Liver (tissue), 3 donors: Measurements from ENCODE around the gene UBTF.

Source experiments
- EGR1 ChIP-seq, 2 donors: IDR thresholded peaks; 2 replicates each; pipeline ENCODE4 v1.6.1; 2016 to 2018; ENCODE audit warnings: antibody characterized with exemption in 2 of 2, low read depth in 2 of 2
- FOXA1 ChIP-seq: IDR thresholded peaks from 2 replicates; pipeline ENCODE4 v1.6.1; 2016; ENCODE audit warnings: antibody characterized with exemption
- JUND ChIP-seq, 2 donors: IDR thresholded peaks; 2 replicates each; pipeline ENCODE4 v1.6.1; 2016; ENCODE audit warnings: antibody characterized with exemption in 2 of 2
- RAD21 ChIP-seq, 2 donors: IDR thresholded peaks; 2 replicates each; pipeline ENCODE4 v1.6.1; 2016; ENCODE audit warnings: antibody characterized with exemption in 2 of 2, mild to moderate bottlenecking in 2 of 2
- RXRA ChIP-seq, 2 donors: IDR thresholded peaks; 2 replicates each; pipeline ENCODE4 v1.6.1; 2017 to 2018; ENCODE audit warnings: antibody characterized with exemption in 2 of 2, mild to moderate bottlenecking in 1 of 2
- SP1 ChIP-seq: IDR thresholded peaks from 2 replicates; pipeline ENCODE4 v1.6.1; 2018; ENCODE audit warnings: antibody characterized with exemption, mild to moderate bottlenecking
- TAF1 ChIP-seq: conservative IDR thresholded peaks from 2 replicates; pipeline ENCODE4 v1.6.1; 2016; ENCODE audit warnings: antibody characterized with exemption, mild to moderate bottlenecking
- YY1 ChIP-seq: IDR thresholded peaks from 2 replicates; pipeline ENCODE4 v1.6.1; 2016; ENCODE audit warnings: antibody characterized with exemption, mild to moderate bottlenecking
- TF ChIP-seq, protein P1 (sequence below): fragments of 150-350 bp; IDR thresholded peaks from 2 replicates; pipeline ENCODE4 v1.5.1; 2017; ENCODE audit warnings: improper control_type of control experiment, low read depth, low read length; ENCODE audit not compliant: missing input control
- TF ChIP-seq, protein P2 (sequence below): IDR thresholded peaks from 2 replicates; pipeline ENCODE4 v1.6.1; 2016; ENCODE audit warnings: antibody characterized with exemption, mild to moderate bottlenecking
- TF ChIP-seq, protein P3 (sequence below): IDR thresholded peaks from 2 replicates; pipeline ENCODE4 v1.6.1; 2016; ENCODE audit warnings: antibody characterized with exemption
- TF ChIP-seq, protein P4 (sequence below): IDR thresholded peaks from 2 replicates; pipeline ENCODE4 v1.6.1; 2016; ENCODE audit warnings: antibody characterized with exemption
- TF ChIP-seq, protein P5 (sequence below): IDR thresholded peaks from 2 replicates; pipeline ENCODE4 v1.6.1; 2016; ENCODE audit warnings: antibody characterized with exemption
- donor health status: healthy.
- donor health status: healthy.

DNA sequence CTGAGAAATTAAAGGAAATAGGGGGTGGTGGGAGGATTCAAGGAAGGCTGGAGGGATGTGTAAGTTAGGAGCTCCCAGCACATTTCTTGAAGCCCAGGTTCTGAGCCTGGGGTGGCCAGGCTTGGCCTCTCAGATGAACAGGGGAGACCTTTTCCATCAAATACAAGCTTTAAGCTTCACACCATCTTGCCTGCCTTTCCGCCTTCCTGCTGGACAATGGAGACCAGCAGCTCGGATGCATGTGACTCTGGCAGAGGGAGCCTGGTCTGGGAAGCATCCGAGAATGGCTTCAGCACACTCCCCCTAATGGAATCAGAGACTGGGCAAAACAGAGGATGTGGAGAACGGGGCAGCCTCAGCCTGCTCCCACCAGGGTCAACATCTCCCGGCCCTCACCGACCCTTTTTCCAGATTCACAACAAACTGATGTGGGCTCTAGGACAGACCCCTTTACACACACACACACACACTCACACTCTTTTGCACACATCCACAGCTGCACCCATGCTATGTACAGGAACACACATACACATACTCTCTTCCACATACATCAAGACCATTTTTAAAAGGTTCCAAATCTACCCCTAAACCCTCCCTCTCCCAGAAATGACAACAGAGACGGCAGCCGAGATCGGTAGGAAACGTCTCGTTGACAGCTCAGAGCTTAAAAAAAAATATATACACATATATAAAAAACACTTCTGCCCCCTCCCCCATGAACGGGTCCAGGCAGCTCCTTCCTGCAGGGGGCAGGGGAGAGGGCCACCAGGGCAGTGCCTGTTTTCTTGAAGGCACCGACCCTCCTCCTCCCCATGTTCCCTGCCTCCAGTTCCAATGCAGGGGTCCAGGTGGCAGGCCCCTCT, 13.3 kb downstream of the UBTF start:
- TF ChIP-seq, protein P1, sequence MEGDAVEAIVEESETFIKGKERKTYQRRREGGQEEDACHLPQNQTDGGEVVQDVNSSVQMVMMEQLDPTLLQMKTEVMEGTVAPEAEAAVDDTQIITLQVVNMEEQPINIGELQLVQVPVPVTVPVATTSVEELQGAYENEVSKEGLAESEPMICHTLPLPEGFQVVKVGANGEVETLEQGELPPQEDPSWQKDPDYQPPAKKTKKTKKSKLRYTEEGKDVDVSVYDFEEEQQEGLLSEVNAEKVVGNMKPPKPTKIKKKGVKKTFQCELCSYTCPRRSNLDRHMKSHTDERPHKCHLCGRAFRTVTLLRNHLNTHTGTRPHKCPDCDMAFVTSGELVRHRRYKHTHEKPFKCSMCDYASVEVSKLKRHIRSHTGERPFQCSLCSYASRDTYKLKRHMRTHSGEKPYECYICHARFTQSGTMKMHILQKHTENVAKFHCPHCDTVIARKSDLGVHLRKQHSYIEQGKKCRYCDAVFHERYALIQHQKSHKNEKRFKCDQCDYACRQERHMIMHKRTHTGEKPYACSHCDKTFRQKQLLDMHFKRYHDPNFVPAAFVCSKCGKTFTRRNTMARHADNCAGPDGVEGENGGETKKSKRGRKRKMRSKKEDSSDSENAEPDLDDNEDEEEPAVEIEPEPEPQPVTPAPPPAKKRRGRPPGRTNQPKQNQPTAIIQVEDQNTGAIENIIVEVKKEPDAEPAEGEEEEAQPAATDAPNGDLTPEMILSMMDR, result no peak
- TF ChIP-seq TAF1 (no peak), YY1 (no peak), RAD21 (IDR thresholded peaks at IDR 0.05) (no peak), SP1 (no peak), JUND (IDR thresholded peaks at IDR 0.05) (no peak), EGR1 (IDR thresholded peaks at IDR 0.05; ENCODE audit: low read depth in 2 of 2) (no peak), FOXA1 (no peak), RXRA (IDR thresholded peaks at IDR 0.05) (no peak)
- TF ChIP-seq, protein P2, sequence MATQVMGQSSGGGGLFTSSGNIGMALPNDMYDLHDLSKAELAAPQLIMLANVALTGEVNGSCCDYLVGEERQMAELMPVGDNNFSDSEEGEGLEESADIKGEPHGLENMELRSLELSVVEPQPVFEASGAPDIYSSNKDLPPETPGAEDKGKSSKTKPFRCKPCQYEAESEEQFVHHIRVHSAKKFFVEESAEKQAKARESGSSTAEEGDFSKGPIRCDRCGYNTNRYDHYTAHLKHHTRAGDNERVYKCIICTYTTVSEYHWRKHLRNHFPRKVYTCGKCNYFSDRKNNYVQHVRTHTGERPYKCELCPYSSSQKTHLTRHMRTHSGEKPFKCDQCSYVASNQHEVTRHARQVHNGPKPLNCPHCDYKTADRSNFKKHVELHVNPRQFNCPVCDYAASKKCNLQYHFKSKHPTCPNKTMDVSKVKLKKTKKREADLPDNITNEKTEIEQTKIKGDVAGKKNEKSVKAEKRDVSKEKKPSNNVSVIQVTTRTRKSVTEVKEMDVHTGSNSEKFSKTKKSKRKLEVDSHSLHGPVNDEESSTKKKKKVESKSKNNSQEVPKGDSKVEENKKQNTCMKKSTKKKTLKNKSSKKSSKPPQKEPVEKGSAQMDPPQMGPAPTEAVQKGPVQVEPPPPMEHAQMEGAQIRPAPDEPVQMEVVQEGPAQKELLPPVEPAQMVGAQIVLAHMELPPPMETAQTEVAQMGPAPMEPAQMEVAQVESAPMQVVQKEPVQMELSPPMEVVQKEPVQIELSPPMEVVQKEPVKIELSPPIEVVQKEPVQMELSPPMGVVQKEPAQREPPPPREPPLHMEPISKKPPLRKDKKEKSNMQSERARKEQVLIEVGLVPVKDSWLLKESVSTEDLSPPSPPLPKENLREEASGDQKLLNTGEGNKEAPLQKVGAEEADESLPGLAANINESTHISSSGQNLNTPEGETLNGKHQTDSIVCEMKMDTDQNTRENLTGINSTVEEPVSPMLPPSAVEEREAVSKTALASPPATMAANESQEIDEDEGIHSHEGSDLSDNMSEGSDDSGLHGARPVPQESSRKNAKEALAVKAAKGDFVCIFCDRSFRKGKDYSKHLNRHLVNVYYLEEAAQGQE, result no peak
- TF ChIP-seq, protein P3, sequence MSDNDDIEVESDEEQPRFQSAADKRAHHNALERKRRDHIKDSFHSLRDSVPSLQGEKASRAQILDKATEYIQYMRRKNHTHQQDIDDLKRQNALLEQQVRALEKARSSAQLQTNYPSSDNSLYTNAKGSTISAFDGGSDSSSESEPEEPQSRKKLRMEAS, result no peak
- TF ChIP-seq, protein P4, sequence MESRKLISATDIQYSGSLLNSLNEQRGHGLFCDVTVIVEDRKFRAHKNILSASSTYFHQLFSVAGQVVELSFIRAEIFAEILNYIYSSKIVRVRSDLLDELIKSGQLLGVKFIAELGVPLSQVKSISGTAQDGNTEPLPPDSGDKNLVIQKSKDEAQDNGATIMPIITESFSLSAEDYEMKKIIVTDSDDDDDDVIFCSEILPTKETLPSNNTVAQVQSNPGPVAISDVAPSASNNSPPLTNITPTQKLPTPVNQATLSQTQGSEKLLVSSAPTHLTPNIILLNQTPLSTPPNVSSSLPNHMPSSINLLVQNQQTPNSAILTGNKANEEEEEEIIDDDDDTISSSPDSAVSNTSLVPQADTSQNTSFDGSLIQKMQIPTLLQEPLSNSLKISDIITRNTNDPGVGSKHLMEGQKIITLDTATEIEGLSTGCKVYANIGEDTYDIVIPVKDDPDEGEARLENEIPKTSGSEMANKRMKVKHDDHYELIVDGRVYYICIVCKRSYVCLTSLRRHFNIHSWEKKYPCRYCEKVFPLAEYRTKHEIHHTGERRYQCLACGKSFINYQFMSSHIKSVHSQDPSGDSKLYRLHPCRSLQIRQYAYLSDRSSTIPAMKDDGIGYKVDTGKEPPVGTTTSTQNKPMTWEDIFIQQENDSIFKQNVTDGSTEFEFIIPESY, result no peak
- TF ChIP-seq, protein P5, sequence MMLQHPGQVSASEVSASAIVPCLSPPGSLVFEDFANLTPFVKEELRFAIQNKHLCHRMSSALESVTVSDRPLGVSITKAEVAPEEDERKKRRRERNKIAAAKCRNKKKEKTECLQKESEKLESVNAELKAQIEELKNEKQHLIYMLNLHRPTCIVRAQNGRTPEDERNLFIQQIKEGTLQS, result no peak
